Measurements from ENCODE around the gene CFL2.
"Not testable (repeated sequence)": the region's sequence is repeated elsewhere in the genome, so short reads cannot be mapped to it uniquely, and the experiment has no call there.

CFL2 gene

DNA sequence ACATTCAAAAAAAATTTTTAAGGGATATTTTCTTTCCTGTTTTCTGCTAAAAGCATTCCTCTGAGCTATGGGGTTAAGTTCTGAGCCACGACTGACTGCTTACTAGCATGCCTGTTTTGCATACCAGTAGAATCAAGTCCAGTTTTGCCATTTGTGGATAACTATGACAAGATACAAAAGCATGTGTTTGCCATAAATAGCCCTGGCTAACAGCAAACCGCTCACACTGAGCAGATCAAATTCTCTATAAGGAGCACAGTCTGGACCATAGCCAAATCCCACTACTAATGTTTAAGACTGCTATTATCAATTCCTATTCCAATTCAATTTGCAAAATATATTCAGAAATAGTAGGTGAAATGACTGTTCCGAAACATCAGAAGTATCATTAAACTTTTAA, 3.2 kb downstream of the CFL2 start:
- DNase-seq: peak; percentile 45 to 51

DNA sequence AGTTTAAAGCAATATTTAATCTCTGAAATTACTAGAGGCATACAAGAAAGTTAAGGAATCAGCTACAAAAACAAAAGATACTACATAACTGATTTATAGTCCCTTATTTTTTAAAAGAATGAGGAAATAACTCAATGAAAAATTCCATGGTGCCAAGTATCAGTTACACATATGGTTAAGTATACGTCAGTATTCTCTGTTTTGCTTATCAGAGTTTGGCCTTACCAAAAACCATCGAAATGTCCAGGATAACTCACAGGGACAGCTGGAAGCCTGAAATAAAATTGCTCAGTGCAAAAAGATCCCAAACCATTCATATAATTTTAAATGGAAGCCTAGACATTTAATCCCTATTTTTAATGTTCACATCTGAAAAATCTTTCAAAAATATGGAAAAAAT, 3.6 kb downstream of the CFL2 start:
- DNase-seq: no peak

DNA sequence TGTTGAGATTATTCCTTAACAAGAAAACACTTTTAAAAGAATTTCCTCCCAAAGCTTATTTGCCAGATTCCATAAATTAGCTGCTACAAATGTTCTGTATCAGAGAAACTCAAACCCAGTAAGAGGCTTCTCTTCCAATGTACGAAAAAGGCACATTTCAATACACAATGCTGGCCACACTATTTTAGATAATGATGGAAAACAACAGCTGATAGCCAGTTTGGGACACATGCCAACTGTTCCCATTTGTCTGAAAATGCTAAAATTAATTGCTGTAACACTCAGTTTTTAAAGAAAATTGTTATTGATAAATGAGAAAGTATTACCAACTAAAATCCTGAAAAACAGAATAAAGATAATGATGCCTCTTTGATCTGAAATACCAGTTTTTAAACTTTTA, 4.4 kb downstream of the CFL2 start:
- no peak for DNase-seq

DNA sequence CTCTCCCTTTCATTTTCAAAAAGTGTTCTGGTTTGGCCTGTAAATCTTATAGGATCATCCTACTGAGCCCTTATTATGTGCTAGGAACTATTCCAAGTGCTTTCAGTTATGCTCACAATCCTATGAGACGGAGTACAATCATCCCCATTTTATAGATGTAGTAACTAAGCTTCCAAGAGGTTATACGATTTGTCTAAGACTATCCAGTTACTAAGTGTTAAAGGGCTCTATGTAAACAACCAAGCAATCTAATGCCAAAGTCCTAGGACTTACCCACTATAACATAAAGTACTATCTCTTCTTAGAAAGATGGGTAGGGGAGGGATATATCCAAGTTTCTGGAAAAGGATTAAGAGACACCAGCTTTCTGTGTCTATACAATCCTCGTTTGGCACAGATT, 6.7 kb downstream of the CFL2 start:
- DNase-seq: no peak

DNA sequence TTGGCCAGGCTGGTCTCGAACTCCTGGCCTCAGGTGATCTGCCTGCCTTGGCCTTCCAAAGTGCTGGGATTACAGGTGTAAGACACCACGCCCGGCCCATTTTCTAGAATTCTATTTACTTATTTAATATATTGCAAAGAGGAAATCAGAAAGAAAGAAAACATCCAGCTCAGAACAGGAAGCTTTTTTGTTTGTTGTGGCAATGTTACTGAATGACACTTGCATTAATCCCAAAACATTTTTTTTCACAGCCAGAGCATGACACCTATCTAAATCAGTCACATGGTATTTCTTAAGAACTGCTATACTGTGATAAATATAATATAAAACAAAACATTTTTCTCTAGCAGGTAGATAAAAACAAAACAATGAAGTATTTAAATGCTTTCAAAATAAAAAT, 12.6 kb downstream of the CFL2 start:
- DNase-seq: no peak

DNA sequence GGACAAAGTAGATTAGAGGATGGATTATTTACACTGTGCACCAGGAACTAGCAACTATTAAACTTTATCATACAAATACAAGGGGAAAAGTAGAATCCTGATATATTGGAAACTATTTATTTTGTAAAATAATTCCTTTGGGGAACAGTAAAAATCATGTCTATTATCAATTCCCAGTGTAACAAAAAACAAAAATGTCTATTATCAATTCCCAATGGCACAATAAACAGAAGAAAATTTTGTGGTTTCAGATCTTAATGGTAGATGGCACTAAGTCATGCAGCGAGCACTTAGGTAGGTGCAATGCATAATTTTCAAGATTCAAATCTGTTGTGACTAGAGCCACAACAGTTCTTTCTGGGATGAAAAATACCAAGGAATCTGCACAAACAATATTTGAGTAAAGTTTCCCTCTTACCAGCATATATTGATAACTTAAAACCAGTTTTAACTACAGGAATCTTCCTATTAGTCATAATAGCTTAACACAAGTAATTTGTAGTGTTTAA, 13.7 kb downstream of the CFL2 start:
- no peak for DNase-seq

DNA sequence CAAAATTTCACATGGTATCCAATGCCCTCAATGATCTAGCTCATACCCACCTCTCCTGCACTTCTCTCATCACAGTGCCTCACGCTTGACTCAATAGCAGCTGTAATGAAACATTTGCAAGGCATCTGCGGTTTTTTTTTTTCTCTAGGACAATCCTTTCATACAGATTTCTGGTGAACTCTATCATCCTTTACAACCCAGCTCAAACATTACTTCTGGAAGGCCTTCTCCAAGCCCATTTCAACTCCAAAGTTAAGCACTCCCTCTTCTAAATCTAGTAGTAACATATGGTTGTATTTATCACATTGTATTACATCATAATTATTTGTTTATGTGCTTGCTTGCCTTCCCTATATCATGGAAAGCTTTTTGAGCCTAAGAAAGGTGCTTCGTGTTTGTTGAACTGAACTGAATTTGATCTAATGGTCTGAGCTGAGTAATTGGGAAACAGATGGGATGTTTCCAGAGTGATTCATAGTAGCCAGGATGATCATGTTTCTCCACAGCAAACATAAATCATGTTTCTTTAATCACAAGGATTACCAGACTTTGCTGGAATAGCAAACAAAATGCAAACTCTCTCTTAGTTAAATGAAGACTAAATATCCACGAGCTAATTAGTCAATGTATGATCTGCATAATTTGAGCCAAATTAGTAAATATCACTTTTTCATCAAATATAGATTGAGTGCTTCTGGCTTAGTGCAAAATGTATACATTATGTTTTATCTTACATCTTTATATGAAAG, 14.3 kb downstream of the CFL2 start:
- peak; percentile 51 to 63 for DNase-seq

DNA sequence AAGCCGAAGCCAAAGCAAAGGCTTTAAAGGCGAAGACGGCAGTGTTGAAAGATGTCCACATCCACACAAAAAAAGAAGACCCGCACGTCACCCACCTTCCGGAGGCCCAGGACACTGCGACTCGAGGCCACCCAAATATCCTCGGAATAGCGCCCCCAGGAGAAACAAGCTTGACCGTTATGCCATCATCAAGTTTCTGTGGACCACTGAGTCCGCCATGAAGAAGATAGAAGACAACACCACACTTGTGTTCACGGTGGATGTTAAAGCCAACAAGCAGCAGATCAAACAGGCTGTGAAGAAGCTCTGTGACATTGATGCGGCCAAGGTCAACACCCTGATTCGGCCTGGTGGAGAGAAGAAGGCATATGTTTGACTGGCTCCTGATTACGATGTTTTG, 20.2 kb downstream of the CFL2 start:
- not testable (repeated sequence) for DNase-seq

DNA sequence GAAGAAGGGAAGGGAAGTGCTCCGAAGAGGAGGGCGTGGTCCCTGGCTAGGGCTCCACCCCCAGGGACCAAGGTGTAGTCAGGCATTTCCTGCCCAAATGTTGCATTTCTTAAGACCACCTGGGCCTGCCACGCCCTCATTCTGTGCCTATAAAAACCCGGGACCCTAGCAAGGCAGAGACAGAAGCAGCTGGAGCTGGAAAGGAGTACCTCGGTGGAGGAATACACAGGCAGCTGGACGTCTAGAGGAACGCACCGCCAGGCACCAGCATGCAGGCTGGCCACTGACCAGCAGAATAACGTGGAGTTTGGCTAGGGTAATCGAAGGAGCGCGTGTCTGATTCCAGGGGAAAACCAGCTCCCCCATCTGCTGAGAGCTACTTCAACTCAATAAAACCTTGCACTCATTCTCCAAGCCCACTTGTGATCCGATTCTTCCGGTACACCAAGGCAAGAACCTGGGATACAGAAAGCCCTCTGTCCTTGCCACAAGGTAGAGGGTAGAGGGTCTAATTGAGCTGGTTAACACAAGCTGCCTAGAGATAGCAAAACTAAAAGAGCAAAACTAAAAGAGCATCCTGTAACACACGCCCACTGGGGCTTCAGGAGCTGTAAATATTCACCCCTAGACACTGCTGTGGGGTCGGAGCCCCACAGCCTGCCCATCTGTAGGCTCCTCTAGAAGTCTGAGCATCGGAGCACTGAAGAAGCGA, 21.0 kb downstream of the CFL2 start:
- no peak for DNase-seq

DNA sequence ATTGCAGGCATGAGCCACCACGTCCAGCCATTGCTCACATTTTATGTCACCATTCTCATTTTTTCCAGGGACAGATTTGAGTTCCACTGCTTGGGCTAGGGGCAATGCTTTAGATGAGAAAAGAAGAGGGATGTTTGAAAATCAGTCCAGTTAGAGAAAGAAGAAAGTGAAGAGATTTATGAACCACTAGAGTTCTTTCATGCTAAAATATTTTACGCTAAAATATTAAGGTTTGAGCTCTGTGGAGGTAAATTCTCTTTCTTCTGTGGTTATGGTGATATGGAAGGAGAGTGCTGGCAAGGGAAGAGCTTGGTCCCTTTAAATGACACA, 21.5 kb downstream of the CFL2 start:
- no peak for DNase-seq

DNA sequence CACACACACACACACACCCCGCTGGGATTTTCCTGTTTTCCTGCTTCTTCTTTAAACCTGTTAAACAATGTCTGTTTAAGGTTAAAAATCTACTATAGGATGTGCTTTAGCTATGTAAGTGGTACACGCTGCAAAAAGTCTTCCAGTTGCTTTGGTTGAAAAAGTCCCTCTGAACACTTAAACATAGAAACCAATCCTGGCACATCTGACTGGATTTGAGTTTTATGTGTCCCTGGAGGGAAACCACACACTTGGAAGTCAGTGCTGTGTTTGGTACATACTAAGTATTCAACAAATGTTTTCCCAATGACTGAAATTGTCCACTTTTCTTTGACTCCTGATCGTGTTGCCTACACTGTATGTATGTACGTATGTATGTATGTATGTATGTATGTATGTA, 22.0 kb downstream of the CFL2 start:
- DNase-seq: no peak

DNA sequence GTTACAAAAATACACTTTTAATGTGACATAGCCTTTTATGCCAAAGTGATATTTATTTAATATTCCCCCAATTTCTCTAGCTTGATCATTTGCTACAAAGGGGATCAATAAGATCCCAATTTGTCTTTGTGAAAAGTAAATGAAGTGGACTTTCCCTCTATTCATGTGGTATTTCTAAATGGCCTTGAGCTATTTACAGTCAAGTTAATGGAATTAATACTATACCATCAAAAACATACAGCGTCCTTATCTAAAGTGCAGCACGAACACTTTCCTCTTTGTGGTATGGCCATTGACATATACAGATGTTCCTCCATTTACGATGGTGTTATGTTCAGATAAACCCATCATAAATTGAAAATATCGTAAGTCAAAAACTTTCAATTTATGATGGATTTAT, 23.2 kb downstream of the CFL2 start:
- DNase-seq: no peak

DNA sequence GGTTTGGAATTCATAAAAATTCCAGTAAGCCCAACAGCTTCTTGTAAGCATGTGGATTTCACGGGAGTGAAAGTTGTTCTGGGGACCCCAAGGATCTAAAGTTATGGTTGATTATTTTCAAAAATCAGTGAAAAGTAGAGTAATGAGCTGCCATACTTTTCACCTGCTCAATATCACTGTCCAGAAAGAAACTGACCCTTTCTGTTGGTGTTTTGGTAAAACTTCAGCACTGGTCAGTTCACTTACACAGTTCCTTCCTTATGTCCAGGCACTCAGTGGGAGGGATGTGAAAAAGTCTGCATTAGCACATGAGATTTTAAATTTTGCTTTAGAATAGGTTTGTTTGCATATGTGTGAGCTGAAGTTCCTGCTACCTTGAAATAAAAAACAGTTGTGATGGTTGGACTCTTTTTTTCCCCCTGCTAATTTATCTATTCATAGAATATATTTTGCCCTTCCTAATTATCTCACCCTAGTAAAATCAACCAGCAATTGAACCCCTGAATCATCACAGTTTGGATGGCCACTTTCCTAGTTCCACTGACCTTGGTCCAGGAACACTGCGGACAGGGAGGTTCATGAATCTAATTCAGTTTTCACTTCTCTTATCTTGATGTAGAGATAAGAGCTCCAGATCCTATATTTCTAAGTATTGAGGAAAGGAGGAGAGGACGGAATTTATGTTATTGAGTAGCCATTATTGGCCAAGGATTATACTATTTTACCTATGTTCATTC, 25.8 kb downstream of the CFL2 start:
- DNase-seq: no peak

DNA sequence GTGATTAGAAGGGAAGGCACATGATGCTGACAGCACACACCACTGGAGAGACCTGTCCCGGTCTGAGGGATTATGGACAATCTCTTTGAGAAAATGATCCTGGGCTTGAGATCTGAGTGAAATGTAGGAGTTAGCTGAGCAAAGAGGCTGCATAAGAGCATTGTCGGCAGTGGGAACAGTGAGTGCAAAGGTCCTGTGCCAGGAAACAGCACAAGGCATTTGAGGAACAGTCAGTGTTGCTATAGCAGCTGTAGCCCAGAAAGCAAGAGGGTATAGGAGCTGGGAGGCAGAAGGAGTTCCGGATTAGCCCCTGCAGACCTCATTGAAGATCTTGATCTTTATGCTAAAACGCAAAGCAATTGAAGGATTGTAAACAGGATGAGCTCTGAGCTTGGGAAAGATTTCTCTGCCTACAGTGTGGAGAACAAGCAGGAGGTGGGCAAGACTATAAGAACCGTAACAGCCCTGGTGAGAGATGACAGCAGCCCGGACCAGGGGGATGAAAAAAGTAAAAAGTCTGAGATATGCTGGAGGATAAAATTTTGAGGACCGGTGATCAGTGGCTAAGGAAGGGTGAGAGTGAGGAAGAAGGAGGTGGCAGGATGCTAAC, 28.5 kb downstream of the CFL2 start:
- DNase-seq: no peak

DNA sequence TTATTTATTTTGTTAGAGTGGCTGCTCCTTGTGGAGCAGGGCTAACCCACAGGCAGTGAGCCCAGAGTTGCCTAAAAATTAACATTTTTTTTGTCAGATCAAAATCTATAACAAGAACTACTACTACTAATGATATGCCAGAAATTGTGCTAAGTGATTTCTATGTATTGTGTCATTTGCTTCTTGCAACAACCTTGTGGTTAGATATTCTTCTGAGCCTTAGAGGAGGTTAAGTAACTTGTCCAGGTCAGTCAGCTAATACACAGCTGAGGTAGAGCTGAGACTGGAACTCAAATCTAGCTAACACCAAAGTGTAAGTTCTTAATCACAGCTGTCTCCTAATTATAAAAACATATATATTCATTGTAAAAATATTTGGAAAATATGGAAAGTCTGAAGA, 29.8 kb downstream of the CFL2 start:
- no peak for DNase-seq

DNA sequence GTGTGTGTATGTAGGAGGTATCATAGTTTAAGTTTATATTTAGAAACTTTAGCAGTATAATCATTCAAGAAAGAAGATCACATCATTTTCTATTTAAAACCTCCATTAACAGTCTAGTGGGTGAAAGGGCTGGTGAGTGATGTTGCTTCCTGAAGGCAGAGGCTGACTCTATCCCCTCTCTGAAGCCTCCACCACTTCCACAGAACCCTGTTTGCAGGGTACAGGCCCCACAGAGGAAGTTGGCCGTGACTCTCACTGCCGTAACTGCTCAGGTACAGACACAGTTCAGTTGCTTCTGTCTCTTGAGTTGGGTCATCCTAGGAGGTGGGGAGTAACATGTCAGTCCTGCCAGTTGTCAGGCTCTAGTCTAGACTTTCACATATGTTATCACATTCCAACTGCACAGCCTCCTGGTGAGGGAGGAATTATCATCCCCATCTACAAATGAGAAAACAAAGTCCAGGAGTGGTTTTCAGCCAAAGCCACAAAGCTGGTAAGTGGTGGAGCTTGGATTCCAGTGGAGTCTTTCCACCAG, 31.5 kb downstream of the CFL2 start:
- DNase-seq: no peak

DNA sequence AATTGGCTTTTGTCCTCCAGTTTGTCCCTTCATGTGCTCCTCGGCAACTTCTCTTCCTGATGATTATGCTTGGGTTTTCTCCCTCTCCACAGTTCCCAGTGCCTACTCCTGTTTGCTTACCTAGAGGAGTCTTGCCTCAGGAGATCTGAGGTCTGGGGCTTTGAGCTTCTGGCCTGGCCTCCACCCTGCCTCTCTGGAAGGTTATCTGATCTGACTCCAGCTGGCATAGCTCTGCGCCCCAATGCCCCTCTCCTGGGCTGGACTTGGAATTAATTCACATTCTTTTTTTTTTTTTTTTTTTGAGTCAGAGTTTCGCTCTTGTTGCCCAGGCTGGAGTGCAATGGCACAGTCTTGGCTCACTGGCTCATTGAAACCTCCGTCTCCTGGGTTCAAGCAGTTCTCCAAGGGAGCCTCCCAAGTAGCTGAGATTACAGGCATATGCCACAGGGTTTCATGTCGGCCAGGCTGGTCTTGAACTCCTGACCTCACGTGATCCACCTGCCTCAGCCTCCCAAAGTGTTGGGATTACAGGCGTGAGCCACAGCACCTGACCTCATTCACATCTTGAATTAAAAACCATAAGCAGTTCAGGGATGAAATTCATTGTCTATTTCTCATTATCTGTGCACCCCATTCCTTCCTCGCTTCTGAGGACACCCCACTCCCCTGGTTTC, 33.5 kb downstream of the CFL2 start:
- DNase-seq: no peak

DNA sequence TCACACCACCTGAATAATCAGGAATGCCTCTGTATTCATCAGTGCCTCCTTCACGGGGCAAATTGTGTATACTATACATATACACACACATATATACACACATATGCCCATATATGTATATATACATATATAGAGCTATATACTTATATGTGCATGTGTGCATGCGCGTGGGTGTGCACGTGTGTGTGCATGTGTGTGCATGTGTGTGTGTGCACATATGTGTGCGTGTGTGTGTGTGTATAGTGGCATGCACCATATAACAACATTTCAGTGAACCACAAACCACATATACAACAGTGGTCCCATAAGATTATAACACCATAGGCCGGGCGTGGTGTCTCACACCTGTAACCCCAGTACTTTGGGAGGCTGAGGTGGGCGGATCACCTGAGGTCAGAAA, 35.7 kb downstream of the CFL2 start:
- DNase-seq: no peak

DNA sequence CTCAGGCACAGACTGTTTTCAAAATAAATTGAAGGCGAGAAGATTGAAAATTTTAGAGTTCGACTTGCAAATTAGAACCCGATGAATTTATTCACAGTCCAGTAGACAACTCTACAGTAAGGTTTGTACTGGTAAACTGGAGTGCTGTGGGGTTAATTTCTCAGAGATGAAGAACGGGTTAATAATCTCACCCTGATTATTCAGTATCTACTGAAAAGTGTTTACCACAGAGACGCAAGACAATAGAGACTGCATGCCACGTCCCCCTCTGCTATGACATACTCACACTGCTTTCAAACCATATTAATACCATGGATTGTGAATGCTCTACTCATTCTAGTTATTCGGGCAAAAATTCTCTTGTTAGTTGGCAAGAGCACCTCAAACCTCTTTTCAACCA, 36.1 kb downstream of the CFL2 start:
- no peak for DNase-seq

DNA sequence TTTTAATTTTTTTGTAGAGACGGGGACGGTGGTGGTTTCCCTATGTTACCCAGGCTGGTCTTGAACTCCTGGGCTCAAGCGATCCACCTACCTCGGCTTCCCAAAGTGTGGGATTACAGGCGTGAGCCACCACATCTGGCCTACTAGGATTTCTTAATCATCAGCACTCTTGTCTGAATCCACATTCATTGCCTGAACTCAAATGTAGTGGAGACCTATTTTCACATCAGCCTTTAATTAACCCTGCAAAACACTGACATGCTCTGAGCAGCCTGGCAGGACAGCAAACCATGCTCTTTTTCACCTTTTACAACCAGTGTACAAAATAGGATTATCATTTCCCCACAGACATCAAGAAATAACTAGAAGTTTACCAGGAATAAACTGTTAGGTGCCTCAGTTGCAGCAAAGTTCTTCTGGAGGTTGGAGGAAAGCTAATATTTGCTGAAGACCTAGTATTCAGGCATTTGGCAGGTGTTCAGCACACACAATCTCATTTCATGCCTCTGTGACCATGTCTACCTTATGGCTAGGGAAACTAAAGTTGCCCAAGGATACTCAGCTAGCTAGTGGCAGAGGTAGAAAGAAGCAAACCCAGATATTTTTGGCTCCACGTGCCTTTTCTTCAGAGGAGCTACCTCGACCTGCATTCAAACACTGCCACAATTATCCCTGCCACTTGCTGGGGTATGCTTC, 37.7 kb downstream of the CFL2 start:
- peak; percentile 23 to 31 for DNase-seq

DNA sequence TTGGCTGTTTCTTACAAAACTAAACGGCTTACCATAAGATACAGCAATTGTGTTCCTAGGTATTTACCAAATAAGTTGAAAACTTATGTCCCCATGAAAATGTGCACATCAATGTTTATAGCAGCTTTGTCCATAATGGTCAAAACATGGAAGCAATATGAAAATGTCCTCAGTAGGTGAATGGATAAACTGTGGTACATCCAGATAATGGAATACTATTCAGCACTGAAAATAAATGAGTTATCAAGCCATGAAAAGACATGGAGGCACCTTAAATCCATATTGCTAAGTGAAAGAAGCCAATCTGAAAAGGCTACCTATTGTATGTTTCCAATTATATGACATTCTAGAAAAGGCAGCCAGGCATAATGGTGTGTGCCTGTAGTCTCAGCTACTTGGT, 40.7 kb downstream of the CFL2 start:
- no peak for DNase-seq

DNA sequence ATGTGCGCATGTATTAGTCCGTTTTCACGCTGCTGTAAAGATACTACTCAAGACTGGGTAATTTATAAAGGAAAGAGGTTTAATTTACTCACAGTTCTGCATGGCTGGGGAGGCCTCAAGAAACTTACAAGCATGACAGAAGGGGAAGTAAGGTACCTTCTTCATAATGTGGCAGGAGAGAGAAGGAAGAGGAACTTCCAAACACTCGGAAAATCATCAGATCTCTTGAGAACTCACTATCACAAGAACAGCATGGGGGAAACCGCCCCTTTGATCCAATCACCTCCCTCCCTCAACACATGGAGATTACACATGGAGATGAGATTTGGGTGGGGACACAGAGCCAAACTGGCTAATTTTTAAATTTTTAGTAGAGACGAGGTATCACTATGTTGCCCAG, 42.7 kb downstream of the CFL2 start:
- no peak for DNase-seq

Data from SHP77 (cell line).